ENCODE results near the gene P3H1.
A peak's percentile ranks its signal among the peaks of the same experiment; 100 is the strongest.

The P3H1 gene

DNA sequence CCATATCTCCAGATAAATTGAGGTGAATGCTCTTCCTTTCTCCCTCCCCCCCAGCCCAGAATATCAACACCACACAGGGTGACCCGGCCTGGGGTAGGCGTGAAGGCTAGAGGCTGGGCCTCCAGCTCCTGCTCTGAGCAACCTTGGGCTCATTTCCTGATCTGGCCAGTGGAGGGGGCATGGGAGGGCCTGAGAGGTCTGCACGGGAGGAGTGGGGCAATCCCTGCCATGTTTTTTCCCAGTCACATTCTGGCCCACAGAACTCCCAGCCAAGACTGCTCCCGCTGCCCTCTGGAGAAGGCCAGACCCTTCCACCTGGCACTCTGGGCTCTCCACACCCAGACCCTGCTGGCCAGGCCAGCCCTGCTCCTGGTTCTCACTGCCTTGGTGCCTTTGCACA lies 30.7 kb downstream of the P3H1 start:
- no peak for TF ChIP-seq NFRKB (IDR thresholded peaks at IDR 0.05)
- no peak for TF ChIP-seq SUZ12 (IDR thresholded peaks at IDR 0.05)
- no peak for TF ChIP-seq CTBP1 (IDR thresholded peaks at IDR 0.05; ENCODE audit: borderline replicate concordance)
- TF ChIP-seq HDGF (IDR thresholded peaks at IDR 0.05; ENCODE audit: borderline replicate concordance), result no peak
- no peak for TF ChIP-seq FOXK2 (IDR thresholded peaks at IDR 0.05)
- TF ChIP-seq SP1 (IDR thresholded peaks at IDR 0.05), result no peak
- ChIA-PET CTCF (no interaction called here), POLR2A (no interaction called here)
- peak; percentile 58 for DNase-seq (ENCODE audit: extremely low spot score)

DNA sequence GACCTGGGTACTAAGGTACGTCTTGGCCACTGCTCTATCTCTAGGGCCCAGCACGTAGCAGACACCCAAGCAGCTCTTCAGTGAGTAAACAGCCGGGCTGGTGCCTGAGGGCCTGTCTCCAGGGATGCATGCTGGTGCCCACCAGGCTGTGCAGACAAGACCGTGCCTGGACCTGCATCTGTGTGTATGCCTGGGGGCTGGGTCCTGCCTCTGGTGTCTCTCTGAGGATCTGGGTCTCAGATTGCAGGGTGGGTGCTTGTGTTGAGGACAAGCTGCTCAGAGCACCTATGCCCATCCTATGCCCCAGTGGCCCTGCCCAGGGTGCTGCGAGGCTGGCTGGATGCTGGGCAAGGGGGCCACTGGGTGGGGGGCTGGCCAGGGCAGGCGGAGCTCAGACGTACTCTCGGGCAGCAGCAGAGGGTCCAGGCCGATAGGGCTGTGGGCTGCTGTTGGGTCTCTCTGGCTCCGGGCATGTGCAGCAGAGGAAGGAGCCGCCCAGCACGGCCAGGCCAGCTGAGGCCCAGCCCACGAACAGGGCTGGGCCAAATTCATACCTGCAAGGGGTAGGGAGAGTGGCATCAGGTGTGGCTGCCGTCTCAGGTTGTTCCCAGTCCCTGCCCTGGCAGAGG lies 31.2 kb downstream of the P3H1 start:
- ChIA-PET POLR2A (no interaction called here), CTCF (interaction anchor here (0.6 kb wide), 1 partner anchor 217 kb away, joined by 3 read pairs; no protein-coding TSS in a partner anchor)
- no peak for TF ChIP-seq LEF1 (IDR thresholded peaks at IDR 0.05; ENCODE audit: borderline replicate concordance)
- TF ChIP-seq ARNT (IDR thresholded peaks at IDR 0.05), result no peak
- TF ChIP-seq NFRKB (IDR thresholded peaks at IDR 0.05), result no peak
- no peak for TF ChIP-seq ZNF384 (IDR thresholded peaks at IDR 0.05)
- no peak for TF ChIP-seq CTBP1 (IDR thresholded peaks at IDR 0.05; ENCODE audit: borderline replicate concordance)
- TF ChIP-seq SUZ12 (IDR thresholded peaks at IDR 0.05), result no peak
- no peak for TF ChIP-seq FOXM1 (IDR thresholded peaks at IDR 0.05; ENCODE audit: borderline replicate concordance)
- no peak for TF ChIP-seq ELF4 (IDR thresholded peaks at IDR 0.05)
- TF ChIP-seq FOXA1 (IDR thresholded peaks at IDR 0.05), result no peak
- no peak for TF ChIP-seq SP1 (IDR thresholded peaks at IDR 0.05)
- no peak for TF ChIP-seq BHLHE40 (IDR thresholded peaks at IDR 0.05; ENCODE audit: borderline replicate concordance)
- no peak for TF ChIP-seq FOXK2 (IDR thresholded peaks at IDR 0.05)
- no peak for TF ChIP-seq TARDBP (IDR thresholded peaks at IDR 0.05)
- TF ChIP-seq HDGF (IDR thresholded peaks at IDR 0.05; ENCODE audit: borderline replicate concordance), result no peak
- no peak for TF ChIP-seq L3MBTL2 (conservative IDR thresholded peaks at IDR 0.05)
- TF ChIP-seq, protein P1, sequence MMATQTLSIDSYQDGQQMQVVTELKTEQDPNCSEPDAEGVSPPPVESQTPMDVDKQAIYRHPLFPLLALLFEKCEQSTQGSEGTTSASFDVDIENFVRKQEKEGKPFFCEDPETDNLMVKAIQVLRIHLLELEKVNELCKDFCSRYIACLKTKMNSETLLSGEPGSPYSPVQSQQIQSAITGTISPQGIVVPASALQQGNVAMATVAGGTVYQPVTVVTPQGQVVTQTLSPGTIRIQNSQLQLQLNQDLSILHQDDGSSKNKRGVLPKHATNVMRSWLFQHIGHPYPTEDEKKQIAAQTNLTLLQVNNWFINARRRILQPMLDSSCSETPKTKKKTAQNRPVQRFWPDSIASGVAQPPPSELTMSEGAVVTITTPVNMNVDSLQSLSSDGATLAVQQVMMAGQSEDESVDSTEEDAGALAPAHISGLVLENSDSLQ (IDR thresholded peaks at IDR 0.05), result no peak
- no peak for DNase-seq (ENCODE audit: extremely low spot score)

DNA sequence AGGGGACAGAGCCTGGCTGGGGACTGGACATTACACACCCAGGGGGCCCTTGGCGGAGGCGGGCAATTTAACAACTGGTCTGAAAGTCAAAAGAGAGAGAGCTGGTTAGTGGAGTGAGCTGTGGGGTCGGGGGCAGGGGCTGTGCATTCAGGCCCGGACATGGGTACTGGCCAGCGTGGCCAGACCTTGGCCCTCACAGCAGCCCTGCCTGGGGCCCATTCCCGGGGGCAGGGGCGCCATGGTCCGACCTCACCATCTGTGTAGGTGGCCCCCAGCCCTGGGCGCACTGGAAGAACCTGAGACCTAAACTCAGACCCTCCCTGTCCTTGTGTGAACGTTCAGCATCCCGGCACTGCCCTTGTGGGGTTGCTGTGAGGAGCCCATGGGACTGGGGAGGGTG lies 31.8 kb downstream of the P3H1 start:
- TF ChIP-seq HDGF (IDR thresholded peaks at IDR 0.05; ENCODE audit: borderline replicate concordance) (no peak), TARDBP (IDR thresholded peaks at IDR 0.05) (no peak), FOXA1 (IDR thresholded peaks at IDR 0.05) (no peak), LEF1 (IDR thresholded peaks at IDR 0.05; ENCODE audit: borderline replicate concordance) (no peak), SUZ12 (IDR thresholded peaks at IDR 0.05) (no peak), BHLHE40 (IDR thresholded peaks at IDR 0.05; ENCODE audit: borderline replicate concordance) (no peak), NFRKB (IDR thresholded peaks at IDR 0.05) (no peak)
- TF ChIP-seq, protein P1 (IDR thresholded peaks at IDR 0.05), result no peak
- ChIA-PET CTCF (no interaction called here), POLR2A (no interaction called here)
- no peak for DNase-seq (ENCODE audit: extremely low spot score)

DNA sequence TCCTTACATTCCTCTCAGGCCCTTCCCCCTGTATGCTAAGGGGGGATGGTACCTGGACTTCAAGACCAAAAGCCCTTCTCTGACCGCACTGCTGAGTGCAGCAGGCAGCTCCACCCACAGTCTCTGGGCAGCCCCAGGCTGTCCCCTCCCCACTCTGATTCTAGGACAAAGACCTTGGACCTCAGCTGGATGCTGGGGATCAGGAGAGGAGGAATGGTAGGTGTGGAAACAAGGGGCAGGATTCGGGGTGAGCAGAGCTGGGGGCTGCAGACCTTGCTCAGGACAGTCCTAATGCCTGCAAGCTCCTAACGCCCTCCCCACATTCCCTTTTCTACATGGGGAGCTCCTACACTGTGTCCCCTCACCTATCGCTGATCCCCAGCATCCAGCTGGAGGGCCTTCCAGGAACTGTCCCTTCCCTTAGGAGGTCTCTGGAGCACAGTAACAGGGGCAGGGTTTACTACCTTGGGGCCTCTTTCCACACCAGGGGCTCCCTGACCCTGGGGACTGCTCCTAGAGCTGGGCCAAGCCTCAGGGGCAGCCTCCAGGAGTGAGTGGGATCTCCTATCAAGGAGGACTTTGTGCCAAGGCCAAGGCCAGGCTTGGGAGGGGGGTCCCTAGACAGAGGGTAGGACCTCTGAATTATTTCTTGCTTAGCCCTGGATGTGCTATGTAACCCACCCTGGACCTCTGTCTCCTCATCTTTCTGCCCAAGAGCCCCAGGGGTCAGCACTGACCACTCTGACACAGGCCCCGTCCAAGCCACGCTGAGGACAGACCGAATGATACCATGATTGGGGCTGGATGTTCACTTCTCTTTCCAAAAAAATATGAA lies 32.4 kb downstream of the P3H1 start:
- no peak for DNase-seq (ENCODE audit: extremely low spot score)
- TF ChIP-seq CTBP1 (IDR thresholded peaks at IDR 0.05; ENCODE audit: borderline replicate concordance) (no peak), LEF1 (IDR thresholded peaks at IDR 0.05; ENCODE audit: borderline replicate concordance) (no peak), L3MBTL2 (conservative IDR thresholded peaks at IDR 0.05) (no peak), BHLHE40 (IDR thresholded peaks at IDR 0.05; ENCODE audit: borderline replicate concordance) (no peak), NFRKB (IDR thresholded peaks at IDR 0.05) (no peak), FOXM1 (IDR thresholded peaks at IDR 0.05; ENCODE audit: borderline replicate concordance) (no peak), HDGF (IDR thresholded peaks at IDR 0.05; ENCODE audit: borderline replicate concordance) (no peak), FOXK2 (IDR thresholded peaks at IDR 0.05) (no peak), ZNF384 (IDR thresholded peaks at IDR 0.05) (no peak), TARDBP (IDR thresholded peaks at IDR 0.05) (no peak), FOXA1 (IDR thresholded peaks at IDR 0.05) (no peak), ARNT (IDR thresholded peaks at IDR 0.05) (no peak), SP1 (IDR thresholded peaks at IDR 0.05) (no peak)
- TF ChIP-seq, protein P1 (IDR thresholded peaks at IDR 0.05), result no peak
- ChIA-PET CTCF (interaction anchor here (0.6 kb wide), 1 partner anchor 30 kb away, joined by 4 read pairs; no protein-coding TSS in a partner anchor), POLR2A (no interaction called here)

DNA sequence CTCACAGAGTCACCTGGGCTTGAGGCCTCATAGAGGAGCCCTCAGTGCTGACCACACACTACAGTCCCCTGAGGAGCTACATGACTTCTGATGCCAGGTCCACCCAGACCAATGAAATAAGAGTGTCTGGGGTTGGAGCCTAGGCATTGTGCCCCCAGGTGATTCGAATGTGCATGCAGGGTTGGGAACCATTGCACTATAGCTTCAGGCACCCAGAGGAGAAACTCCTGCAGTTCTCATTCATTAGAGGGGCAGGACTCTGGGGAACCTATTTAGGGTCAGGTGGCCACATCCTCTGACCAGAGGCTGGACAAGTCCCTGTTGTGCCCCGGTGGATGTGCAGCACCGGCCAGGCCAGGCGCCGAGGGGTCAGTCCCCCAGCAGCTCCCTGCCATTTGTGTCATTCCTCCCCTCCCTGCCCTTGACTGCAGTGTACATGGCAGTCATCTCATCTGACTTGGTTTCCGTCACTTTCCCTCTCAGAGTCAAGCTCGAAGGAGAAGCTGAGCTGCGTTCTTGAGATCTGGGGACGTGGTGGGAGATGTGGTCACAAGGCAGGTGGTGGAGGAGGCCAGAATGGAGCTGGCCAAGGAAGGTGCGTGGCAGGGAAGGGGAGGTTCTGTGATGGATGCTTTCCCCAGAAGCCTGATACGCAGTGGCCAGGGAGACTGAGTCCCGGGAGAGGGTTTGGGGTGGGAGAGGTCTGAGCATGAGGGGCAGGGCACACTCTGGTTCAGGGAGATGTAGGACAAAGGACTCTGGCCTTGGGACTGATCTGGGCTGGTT lies 33.2 kb downstream of the P3H1 start:
- no peak for TF ChIP-seq SP1 (IDR thresholded peaks at IDR 0.05)
- no peak for TF ChIP-seq NFRKB (IDR thresholded peaks at IDR 0.05)
- TF ChIP-seq CTBP1 (IDR thresholded peaks at IDR 0.05; ENCODE audit: borderline replicate concordance), result no peak
- no peak for TF ChIP-seq FOXK2 (IDR thresholded peaks at IDR 0.05)
- TF ChIP-seq, protein P1 (IDR thresholded peaks at IDR 0.05), result no peak
- TF ChIP-seq ELF4 (IDR thresholded peaks at IDR 0.05), result no peak
- no peak for TF ChIP-seq SUZ12 (IDR thresholded peaks at IDR 0.05)
- TF ChIP-seq FOXM1 (IDR thresholded peaks at IDR 0.05; ENCODE audit: borderline replicate concordance), result no peak
- TF ChIP-seq LEF1 (IDR thresholded peaks at IDR 0.05; ENCODE audit: borderline replicate concordance), result no peak
- TF ChIP-seq FOXA1 (IDR thresholded peaks at IDR 0.05), result no peak
- TF ChIP-seq ZNF384 (IDR thresholded peaks at IDR 0.05), result no peak
- TF ChIP-seq HDGF (IDR thresholded peaks at IDR 0.05; ENCODE audit: borderline replicate concordance), result no peak
- no peak for TF ChIP-seq ARNT (IDR thresholded peaks at IDR 0.05)
- no peak for TF ChIP-seq L3MBTL2 (conservative IDR thresholded peaks at IDR 0.05)
- TF ChIP-seq BHLHE40 (IDR thresholded peaks at IDR 0.05; ENCODE audit: borderline replicate concordance), result no peak
- TF ChIP-seq TARDBP (IDR thresholded peaks at IDR 0.05), result no peak
- DNase-seq (ENCODE audit: extremely low spot score), result no peak
- ChIA-PET POLR2A (no interaction called here), CTCF (interaction anchor here (0.6 kb wide), 1 partner anchor 30 kb away, joined by 4 read pairs; no protein-coding TSS in a partner anchor)

Data from HEK293T (cell line).